Activated CD8-positive, alpha-beta T cell treated with anti-CD3 and anti-CD28 coated beads, Interleukin-2, amount 10 ng/mL, durations not matched to agents 7 days and 5 days (primary cell): Measurements from ENCODE around the gene SERF2. TPM values are rescaled to one million over a fixed set of nuclear protein-coding genes. Genes with fewer than 3 reads are reported as not detected.

ENCODE experiments used
- ATAC-seq: fragments of 150-1000 bp; cut with Tn5 transposase; one replicate; pipeline ENCODE4 v1.10.0; 2021; ENCODE audit warnings: moderate library complexity
- CTCF ChIA-PET: fragments of 350-600 bp; sonication (Branson Sonifier 250); formaldehyde crosslinking; loops from one replicate; lab custom pipeline; 2021; ENCODE audit warnings: antibody characterized with exemption; lab: Charles Lee
- POLR2A ChIA-PET: fragments of 350-600 bp; sonication (Branson Sonifier 250); formaldehyde crosslinking; loops from one replicate; lab custom pipeline; 2021; ENCODE audit warnings: antibody characterized with exemption; lab: Charles Lee
- DNase-seq: peaks from one replicate; pipeline ENCODE4 v3.0.0-alpha.2; 2020
- H3K27ac Mint-ChIP-seq: one replicate; pipeline ENCODE4 v1.8.0; 2021; ENCODE audit warnings: mild to moderate bottlenecking, mixed read lengths
- H3K27me3 Mint-ChIP-seq: one replicate; pipeline ENCODE4 v1.8.0; 2021; ENCODE audit warnings: low read depth, mixed read lengths
- H3K36me3 Mint-ChIP-seq: one replicate; pipeline ENCODE4 v1.8.0; 2021; ENCODE audit warnings: low read depth, mixed read lengths
- H3K4me1 Mint-ChIP-seq: one replicate; pipeline ENCODE4 v1.8.0; 2021; ENCODE audit warnings: low read depth, mixed read lengths
- H3K4me3 Mint-ChIP-seq: one replicate; pipeline ENCODE4 v1.8.0; 2021; ENCODE audit warnings: mild to moderate bottlenecking, mixed read lengths
- H3K9me3 Mint-ChIP-seq: one replicate; pipeline ENCODE4 v1.8.0; 2022; ENCODE audit warnings: mixed read lengths; ENCODE audit not compliant: insufficient read depth
- total RNA-seq, 2 experiments: library from RNA; stranded (reverse); gene quantifications; one replicate each; pipeline ENCODE4 v1.2.3, GENCODE V29; 2021

The SERF2 gene
- total RNA-seq, 2 experiments from 2014 or later, result 1,025 to 1,042 TPM

DNA sequence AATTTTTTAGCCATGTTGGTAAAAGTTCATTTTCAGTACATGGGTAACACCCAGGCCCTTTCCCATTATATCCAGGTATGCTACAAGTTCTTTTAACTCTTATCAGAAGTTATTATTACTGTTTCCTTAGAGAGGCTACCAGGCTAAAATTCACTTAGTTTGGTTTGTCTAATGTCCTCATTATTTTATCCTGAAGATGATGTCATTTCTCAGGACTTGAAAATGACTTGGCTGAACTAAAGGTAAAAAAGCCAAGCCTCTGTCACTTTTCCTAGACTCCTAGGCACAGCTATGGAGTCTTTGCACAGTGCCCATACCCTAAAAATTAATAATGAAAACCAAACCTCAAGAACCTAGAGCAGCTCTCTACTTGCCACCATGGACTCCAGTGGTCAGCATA is 19.5 kb upstream of the SERF2 start:
- H3K27ac Mint-ChIP-seq, result no peak overlapping the region
- no peaks in the 10 kb centered on the region for H3K27me3 Mint-ChIP-seq
- DNase-seq, result no peak
- H3K9me3 Mint-ChIP-seq, result no peaks in the 10 kb centered on the region
- ATAC-seq, result no peak
- ChIA-PET POLR2A (no interaction called here), CTCF (no interaction called here)
- peaks cover 20% of the 10 kb centered on the region for H3K4me1 Mint-ChIP-seq
- H3K36me3 Mint-ChIP-seq, result peaks cover 70% of the 10 kb centered on the region
- H3K4me3 Mint-ChIP-seq, result no peak overlapping the region

DNA sequence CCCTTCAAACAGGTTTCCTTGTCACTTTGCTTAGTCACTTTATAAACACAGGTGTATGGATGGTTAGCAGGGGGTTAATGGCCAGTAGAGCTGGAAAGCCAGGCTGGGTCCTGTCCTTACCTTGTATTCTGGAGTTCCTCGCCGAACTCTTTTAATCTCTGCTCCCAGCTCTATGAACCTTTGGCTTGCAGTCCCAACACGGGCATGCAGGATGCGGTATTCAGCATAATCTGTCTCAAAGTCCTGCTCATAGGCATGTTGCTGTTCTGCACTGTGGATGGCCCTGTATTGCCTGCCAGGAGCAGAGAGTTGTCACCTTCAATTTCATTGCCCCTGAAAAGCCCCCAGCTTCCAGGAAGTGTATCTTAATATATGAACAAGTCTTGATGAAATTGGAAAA is 18.1 kb upstream of the SERF2 start:
- Mint-ChIP-seq H3K4me1 (peaks cover 27% of the 10 kb centered on the region), H3K36me3 (peaks cover 57% of the 10 kb centered on the region), H3K27ac (no peak overlapping the region), H3K4me3 (no peak overlapping the region), H3K9me3 (no peaks in the 10 kb centered on the region), H3K27me3 (no peaks in the 10 kb centered on the region)
- ChIA-PET POLR2A (interaction anchor here (0.6 to 0.8 kb wide), 2 partner anchors 19 to 21 kb away, joined by 3 to 4 read pairs; no protein-coding TSS in a partner anchor), CTCF (no interaction called here)
- ATAC-seq (no peak), DNase-seq (no peak)

DNA sequence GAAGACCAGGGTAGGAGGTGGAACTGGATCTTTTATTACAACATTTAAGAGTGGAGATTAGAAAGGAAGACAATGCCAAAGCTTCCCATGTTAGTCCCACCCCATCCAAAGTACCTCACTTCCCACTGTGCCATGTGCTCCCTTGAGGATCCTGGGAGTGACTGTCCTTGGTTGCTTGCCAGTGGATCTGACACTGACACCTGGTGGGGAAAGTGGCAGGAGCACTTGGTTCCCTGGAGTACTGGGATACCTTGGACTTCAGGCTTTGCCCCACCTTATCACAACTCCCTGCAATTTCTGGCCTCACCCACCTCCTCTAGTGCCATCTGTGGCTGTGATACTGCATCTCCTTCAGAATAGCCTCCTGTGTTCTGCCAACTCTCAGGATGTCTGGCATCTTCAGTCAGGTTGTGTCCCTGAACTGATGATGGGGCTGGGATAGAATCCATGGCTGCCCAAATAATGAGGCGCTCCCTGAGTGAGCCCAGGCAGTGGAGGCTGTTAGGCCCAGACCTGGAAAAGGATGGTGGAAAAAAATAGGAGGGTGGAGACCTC is 16.6 kb upstream of the SERF2 start:
- H3K27me3 Mint-ChIP-seq, result no peaks in the 10 kb centered on the region

DNA sequence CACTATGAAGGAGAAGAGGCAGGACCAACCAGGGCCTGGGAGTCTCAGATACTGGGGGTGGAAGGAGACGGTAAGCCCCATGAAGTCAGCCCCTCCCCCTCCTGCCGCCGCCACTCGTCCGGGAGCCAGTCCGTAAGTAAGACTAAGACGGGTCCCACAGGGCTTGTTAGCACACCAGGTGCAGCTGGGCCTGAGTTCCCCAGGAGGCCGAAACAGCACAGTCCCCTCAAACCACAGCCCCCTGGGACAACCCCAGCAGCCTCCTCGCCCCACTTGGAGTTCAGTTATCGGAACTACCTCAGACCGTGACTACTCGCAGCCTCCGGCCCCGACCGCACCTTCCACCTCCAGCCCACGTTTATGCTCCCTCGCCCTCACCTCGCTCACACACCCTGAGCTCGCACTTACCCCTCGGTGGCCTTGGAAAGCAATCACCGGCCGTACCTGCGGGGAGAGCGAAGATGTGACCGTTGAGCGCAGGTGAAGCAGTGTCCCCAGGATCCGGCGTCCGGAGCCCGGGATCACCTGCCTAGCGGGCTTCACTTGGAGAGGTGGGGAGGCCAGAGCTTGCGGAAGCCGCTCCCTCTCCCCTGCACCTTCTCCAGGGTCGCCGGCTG is 15.9 kb upstream of the SERF2 start:
- H3K27me3 Mint-ChIP-seq, result no peaks in the 10 kb centered on the region
- H3K36me3 Mint-ChIP-seq, result peaks cover 37% of the 10 kb centered on the region
- no peaks in the 10 kb centered on the region for H3K9me3 Mint-ChIP-seq
- H3K4me3 Mint-ChIP-seq, result peak overlapping the region; percentile 92
- CTCF ChIA-PET, result interaction anchor here (0.6 to 3.6 kb wide), 17 partner anchors 11 to 1835 kb away, joined by 3 to 42 read pairs (median 6); partner anchors contain the start of genes HYPK, MFAP1, PDIA3 and SERF2
- peaks cover 28% of the 10 kb centered on the region for H3K4me1 Mint-ChIP-seq
- peak; percentile 42 for DNase-seq
- H3K27ac Mint-ChIP-seq, result peak overlapping the region; percentile 95
- POLR2A ChIA-PET, result interaction anchor here (0.6 to 2.7 kb wide), 8 partner anchors 12 to 51 kb away, joined by 3 to 18 read pairs (median 6); partner anchors contain the start of genes HYPK, MFAP1 and SERINC4
- no peak for ATAC-seq

More for the DNA sequence above, 16.6 kb upstream of the SERF2 start:
- DNase-seq, result no peak
- no peak for ATAC-seq
- ChIA-PET POLR2A (interaction anchor here (0.6 to 2.7 kb wide), 5 partner anchors 11 to 52 kb away, joined by 3 to 18 read pairs (median 6); partner anchors contain the start of genes HYPK, MFAP1 and SERINC4), CTCF (interaction anchor here (2.1 kb wide), 1 partner anchor 50 kb away, joined by 11 read pairs; the partner anchor contains the start of gene MFAP1)
- H3K4me1 Mint-ChIP-seq, result peaks cover 28% of the 10 kb centered on the region
- peak overlapping the region; percentile 92 for H3K4me3 Mint-ChIP-seq
- H3K9me3 Mint-ChIP-seq, result no peaks in the 10 kb centered on the region
- no peak overlapping the region for H3K27ac Mint-ChIP-seq
- H3K36me3 Mint-ChIP-seq, result peaks cover 43% of the 10 kb centered on the region

DNA sequence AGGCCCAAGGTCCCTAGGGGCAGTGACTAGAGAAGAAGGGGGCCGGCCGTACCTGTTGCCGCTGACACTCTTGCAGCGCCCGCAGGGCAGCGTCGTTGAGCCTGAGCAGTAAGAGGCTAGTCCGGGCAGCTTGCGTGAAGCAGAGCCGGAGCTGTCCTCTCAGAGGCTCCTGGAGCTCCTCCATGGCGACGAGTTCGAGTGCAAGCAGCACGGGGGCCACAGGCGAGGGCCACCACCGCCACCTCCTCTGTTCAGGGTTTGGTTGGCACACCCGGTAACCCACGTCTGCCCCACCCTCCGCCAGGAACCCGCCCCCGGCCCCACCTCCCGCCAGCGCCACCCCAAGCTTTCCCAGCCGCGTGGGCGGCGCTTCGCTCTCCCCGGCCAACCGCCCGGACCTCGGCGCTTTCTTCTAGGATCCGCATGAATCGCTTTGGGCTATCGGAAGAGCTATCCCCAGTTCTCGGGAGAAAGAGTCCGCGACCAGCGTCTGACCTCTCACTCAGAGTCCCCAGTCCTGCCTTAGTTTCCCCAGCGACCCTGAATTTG is 15.3 kb upstream of the SERF2 start, which contains the start of gene ELL3:
ELL3 (minus strand) TSS at position 249 of the 549 bp plus-strand sequence; CDS start at position 184, 65 bp downstream.
- CTCF ChIA-PET, result interaction anchor here (0.5 to 3.6 kb wide), 20 partner anchors 8 to 1835 kb away, joined by 3 to 42 read pairs (median 6); partner anchors contain the start of genes HYPK, MFAP1, PDIA3 and SERF2
- peak within 1 kb of the TSS; percentile 95 for H3K27ac Mint-ChIP-seq
- peaks cover 32% of the 10 kb centered on the region for H3K36me3 Mint-ChIP-seq
- DNase-seq (peak; percentile 85), ATAC-seq (peak; percentile 79)
- H3K27me3 Mint-ChIP-seq, result no peaks in the 10 kb centered on the region
- POLR2A ChIA-PET, result interaction anchor here (0.6 to 2.7 kb wide), 11 partner anchors 12 to 51 kb away, joined by 3 to 18 read pairs (median 6); partner anchors contain the start of genes HYPK, MFAP1, SERF2 and SERINC4
- H3K4me1 Mint-ChIP-seq, result peaks cover 28% of the 10 kb centered on the region
- H3K4me3 Mint-ChIP-seq, result peak within 1 kb of the TSS; percentile 92
- H3K9me3 Mint-ChIP-seq, result no peaks in the 10 kb centered on the region

DNA sequence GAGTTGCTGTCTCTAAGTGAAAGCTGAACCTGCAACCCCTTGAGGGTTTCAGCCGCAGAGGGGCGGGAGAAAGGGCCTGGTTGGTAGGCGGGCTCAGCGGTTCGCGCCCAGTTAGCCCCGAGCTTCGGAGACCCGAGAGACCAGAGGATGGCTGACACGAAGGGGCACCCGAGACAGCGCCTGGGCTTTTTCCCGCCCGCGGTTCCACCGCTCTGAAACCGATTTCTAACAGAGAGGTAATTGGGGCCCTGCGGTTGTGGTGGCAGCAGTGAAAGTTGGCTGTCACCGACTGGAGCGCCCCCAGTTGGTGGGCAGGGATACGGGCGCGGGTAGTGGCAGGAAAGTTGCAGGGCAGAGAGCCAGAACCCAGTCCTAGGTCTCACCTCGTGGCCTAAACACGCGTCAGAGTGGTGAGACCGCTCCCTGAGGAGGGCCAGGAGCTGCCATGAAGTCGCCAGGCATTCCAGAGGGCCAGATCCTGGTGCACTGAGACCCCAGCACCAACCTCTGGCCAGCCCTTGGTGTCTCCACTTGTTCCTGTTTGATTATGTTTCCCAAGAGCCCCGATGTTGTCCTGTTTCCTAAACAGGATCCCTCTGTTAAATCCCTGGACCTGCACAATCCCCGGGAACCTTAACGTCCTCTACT is 14.7 kb upstream of the SERF2 start:
- ATAC-seq, result peak; percentile 88
- Mint-ChIP-seq H3K4me3 (peak overlapping the region; percentile 92), H3K36me3 (peaks cover 26% of the 10 kb centered on the region), H3K27ac (peak overlapping the region; percentile 95), H3K4me1 (peaks cover 28% of the 10 kb centered on the region), H3K27me3 (no peaks in the 10 kb centered on the region), H3K9me3 (no peaks in the 10 kb centered on the region)
- POLR2A ChIA-PET, result interaction anchor here (0.6 to 2.7 kb wide), 13 partner anchors 12 to 461 kb away, joined by 3 to 18 read pairs (median 6); partner anchors contain the start of genes HYPK, MFAP1, SERF2 and SERINC4
- peak; percentile 91 for DNase-seq
- CTCF ChIA-PET, result interaction anchor here (0.5 to 3.6 kb wide), 19 partner anchors 9 to 278 kb away, joined by 3 to 42 read pairs (median 6); partner anchors contain the start of genes HYPK, MFAP1, PDIA3 and SERF2

DNA sequence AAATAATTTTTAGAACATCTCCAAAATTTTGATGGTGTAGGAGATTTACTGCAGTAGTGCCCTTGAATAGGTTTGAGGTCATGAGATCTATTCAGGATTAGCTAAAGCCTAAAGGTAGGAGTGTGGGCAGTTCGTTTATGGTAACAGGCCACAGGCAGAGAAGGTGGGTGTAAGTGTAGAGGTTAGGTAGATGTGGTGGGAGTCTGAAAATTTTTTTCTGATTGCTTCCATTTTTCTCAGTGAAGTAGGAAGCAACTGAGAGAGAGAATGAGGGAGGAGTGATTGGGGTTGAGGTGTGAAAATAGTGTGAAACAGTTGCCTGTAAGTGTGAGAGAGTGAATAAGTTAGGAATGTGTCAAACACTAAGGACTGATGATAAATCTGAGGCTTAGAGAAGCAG is 13.1 kb upstream of the SERF2 start:
- ATAC-seq (no peak), DNase-seq (no peak)
- Mint-ChIP-seq H3K4me3 (no peak overlapping the region), H3K4me1 (peaks cover 28% of the 10 kb centered on the region), H3K9me3 (no peaks in the 10 kb centered on the region), H3K27ac (peak overlapping the region; percentile 40), H3K27me3 (no peaks in the 10 kb centered on the region), H3K36me3 (peaks cover 10% of the 10 kb centered on the region)
- CTCF ChIA-PET, result interaction anchor here (3.6 kb wide), 1 partner anchor 11 kb away, joined by 42 read pairs; the partner anchor contains the start of gene SERF2
- POLR2A ChIA-PET, result no interaction called here

DNA sequence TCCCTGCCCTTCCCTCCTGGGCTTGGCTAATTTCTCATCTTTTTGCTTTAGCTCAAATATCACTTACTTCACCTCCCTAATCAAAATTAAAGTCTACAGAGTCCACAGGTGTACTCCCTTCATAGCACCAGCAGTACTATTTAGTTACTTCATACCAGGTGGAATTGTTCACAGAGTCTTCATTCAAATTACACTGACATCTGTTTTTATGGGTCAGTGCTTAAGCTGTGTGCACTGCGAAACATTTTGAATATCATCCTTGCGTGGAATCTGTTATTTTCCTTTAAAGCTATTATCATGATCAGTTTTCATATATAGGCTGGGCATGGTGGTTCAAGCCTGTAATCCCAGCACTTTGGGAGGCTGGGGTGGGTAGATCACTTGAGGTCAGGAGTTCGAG is 2.7 kb upstream of the SERF2 start:
- Mint-ChIP-seq H3K9me3 (no peaks in the 10 kb centered on the region), H3K4me1 (peaks cover 22% of the 10 kb centered on the region), H3K27me3 (no peaks in the 10 kb centered on the region), H3K36me3 (peaks cover 29% of the 10 kb centered on the region), H3K4me3 (no peak overlapping the region), H3K27ac (no peak overlapping the region)
- DNase-seq (no peak), ATAC-seq (no peak)
- CTCF ChIA-PET, result interaction anchor here (4.9 kb wide), 1 partner anchor 12 kb away, joined by 42 read pairs; the partner anchor contains the start of gene ELL3
- POLR2A ChIA-PET, result interaction anchor here (0.9 kb wide), 1 partner anchor 12 kb away, joined by 4 read pairs; no protein-coding TSS in a partner anchor

DNA sequence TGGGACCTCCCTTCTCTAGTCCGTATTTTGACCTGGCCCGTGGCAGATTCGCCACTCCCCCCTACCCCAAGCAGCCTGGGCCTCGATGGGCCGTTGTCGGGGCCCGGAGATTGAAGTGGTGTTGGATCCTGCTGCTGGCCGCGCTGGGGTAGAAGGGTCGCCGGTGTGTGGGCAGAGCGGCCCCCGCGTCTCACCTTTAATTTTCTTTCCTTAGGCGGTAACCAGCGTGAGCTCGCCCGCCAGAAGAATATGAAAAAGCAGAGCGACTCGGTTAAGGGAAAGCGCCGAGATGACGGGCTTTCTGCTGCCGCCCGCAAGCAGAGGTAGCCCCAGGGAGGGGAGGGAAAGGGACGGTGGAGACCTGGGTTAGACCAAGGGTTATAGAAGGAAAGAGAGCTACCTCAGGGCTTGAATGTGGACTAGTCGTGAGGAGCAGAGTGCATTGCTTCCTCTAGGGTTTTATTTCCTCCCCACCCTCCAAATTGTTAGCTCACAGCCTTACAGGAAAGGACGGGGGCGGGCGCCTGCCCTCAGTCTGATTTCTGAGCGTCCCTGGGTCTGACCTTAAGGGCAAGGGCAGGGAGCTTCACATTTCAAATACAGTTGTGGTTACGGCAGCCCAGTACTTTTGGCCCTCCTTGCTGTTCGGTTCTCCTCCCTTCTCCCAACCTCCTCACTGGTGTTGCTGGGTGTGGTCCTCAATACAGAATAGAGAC is 799 bp downstream of the SERF2 start:
- Mint-ChIP-seq H3K27me3 (no peaks in the 10 kb centered on the region), H3K4me3 (peak overlapping the region; percentile 96), H3K36me3 (peaks cover 51% of the 10 kb centered on the region), H3K27ac (peak overlapping the region; percentile 98), H3K4me1 (peaks cover 44% of the 10 kb centered on the region), H3K9me3 (no peaks in the 10 kb centered on the region)
- DNase-seq (peak; percentile 51), ATAC-seq (no peak)
- ChIA-PET CTCF (interaction anchor here (0.8 to 1.4 kb wide), 5 partner anchors 16 to 35 kb away, joined by 3 to 9 read pairs (median 3); partner anchors contain the start of gene ELL3), POLR2A (interaction anchor here (0.5 to 3.7 kb wide), 10 partner anchors 9 to 931 kb away, joined by 3 to 21 read pairs (median 6); partner anchors contain the start of genes ELL3, HYPK, MFAP1 and PDIA3)

DNA sequence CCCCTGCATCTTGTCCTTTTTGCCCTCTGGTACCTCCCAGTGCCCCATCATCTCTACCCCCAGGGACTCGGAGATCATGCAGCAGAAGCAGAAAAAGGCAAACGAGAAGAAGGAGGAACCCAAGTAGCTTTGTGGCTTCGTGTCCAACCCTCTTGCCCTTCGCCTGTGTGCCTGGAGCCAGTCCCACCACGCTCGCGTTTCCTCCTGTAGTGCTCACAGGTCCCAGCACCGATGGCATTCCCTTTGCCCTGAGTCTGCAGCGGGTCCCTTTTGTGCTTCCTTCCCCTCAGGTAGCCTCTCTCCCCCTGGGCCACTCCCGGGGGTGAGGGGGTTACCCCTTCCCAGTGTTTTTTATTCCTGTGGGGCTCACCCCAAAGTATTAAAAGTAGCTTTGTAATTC is 1.5 kb downstream of the SERF2 start:
- H3K27me3 Mint-ChIP-seq, result no peaks in the 10 kb centered on the region
- DNase-seq, result no peak
- no peaks in the 10 kb centered on the region for H3K9me3 Mint-ChIP-seq
- ChIA-PET CTCF (interaction anchor here (0.8 to 3.6 kb wide), 6 partner anchors 17 to 34 kb away, joined by 3 to 17 read pairs (median 4); partner anchors contain the start of gene ELL3), POLR2A (interaction anchor here (0.7 to 3.7 kb wide), 8 partner anchors 8 to 47 kb away, joined by 3 to 21 read pairs (median 6); partner anchors contain the start of genes ELL3, HYPK, MFAP1 and PDIA3)
- no peak for ATAC-seq
- H3K4me1 Mint-ChIP-seq, result peaks cover 48% of the 10 kb centered on the region
- peaks cover 57% of the 10 kb centered on the region for H3K36me3 Mint-ChIP-seq
- peak overlapping the region; percentile 98 for H3K27ac Mint-ChIP-seq
- peak overlapping the region; percentile 96 for H3K4me3 Mint-ChIP-seq
